ENCODE measurements around the gene MAFB.

Gene MAFB

DNA sequence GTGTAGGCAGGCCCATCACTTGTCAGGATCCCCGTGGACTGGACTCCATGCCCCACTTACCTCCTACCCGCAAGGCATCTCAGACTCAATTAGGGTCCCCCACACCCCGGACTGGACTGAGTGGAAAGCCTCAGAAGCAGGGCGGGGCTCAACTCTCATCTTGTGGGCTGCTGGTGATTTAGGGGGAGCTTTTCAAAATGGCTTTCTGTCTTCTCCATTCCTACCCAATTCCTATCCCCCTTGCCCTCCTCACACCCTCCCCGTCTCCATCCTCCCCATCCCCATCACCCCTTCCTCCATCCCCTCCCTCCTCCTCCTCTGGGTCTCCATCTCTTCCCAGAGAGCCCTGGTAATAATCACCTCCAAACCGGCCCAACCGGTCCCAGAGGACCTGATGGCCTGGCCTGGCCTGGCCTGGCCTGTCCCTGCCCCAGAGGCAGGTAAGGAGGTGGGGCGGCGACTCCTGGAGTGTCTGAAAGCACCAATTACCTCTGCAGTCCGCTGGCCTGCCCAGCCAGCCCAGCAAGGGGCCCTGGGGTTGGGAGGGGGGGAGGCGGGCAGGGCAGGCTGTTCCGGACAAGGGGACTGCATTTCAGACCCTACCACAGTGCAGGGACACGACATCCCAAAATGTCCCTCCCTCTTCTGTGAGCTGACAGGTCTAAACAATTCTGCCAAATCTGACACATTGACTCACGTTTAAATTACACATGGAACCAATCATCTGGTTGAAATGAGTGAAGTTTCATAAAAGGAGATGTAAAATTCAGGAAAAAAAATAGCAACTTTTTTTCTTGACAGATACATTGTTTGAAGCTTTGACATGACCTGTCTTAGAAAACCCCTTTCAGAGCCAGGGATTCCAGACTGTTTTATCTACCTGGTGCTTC, 24.8 kb downstream of the MAFB start:
- Mint-ChIP-seq H3K27ac (no peak overlapping the region), H3K9me3 (ENCODE audit: low read depth) (no peaks in the 10 kb centered on the region), H3K4me3 (no peak overlapping the region)

DNA sequence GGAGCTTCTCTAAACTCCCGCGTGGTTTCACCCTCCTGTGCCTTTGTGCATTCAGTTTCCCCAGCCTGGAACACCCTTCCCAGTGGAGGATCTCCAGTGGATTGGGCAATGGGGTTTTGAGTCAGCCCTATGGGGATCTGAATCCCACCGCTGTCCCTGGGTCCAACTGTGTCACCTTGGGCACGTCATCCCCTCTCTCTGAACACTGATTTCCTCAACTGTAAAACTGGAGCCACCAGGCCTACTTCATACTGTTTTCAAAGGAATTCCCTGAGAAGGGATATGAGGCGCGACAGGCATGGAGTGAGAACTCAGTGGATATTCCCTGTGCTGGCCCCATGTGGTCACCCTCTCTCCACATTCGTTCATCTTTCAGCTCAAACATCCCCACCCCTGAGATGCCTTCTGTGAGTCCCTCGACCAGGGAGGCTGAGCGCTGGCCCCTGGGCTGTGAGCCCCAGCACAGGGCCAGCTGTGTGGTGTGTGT, 25.7 kb downstream of the MAFB start:
- Mint-ChIP-seq H3K27me3 (no peaks in the 10 kb centered on the region), H3K36me3 (no peaks in the 10 kb centered on the region), H3K4me3 (no peak overlapping the region), H3K27ac (no peak overlapping the region), H3K9me3 (ENCODE audit: low read depth) (no peaks in the 10 kb centered on the region), H3K4me1 (ENCODE audit: low read depth) (no peaks in the 10 kb centered on the region)

More for the DNA sequence above, 24.8 kb downstream of the MAFB start:
- H3K27me3 Mint-ChIP-seq: no peaks in the 10 kb centered on the region
- H3K36me3 Mint-ChIP-seq: no peaks in the 10 kb centered on the region
- no peaks in the 10 kb centered on the region for H3K4me1 Mint-ChIP-seq (ENCODE audit: low read depth)

GRCh38 chr20:40659567-40659966, 29.5 kb downstream of the MAFB start:
- Mint-ChIP-seq H3K9me3 (ENCODE audit: low read depth) (no peaks in the 10 kb centered on the region), H3K4me3 (no peak overlapping the region), H3K27me3 (peaks cover under 1% of the 10 kb centered on the region), H3K4me1 (ENCODE audit: low read depth) (no peaks in the 10 kb centered on the region), H3K27ac (no peak overlapping the region), H3K36me3 (no peaks in the 10 kb centered on the region)

- Mint-ChIP-seq H3K36me3 (no peaks in the 10 kb centered on the region), H3K9me3 (ENCODE audit: low read depth) (no peaks in the 10 kb centered on the region), H3K4me3 (no peak overlapping the region), H3K27ac (no peak overlapping the region), H3K27me3 (peaks cover 1% of the 10 kb centered on the region), H3K4me1 (ENCODE audit: low read depth) (no peaks in the 10 kb centered on the region)
Observed at GRCh38 chr20:40658509-40658908, 30.5 kb downstream of the MAFB start.

DNA sequence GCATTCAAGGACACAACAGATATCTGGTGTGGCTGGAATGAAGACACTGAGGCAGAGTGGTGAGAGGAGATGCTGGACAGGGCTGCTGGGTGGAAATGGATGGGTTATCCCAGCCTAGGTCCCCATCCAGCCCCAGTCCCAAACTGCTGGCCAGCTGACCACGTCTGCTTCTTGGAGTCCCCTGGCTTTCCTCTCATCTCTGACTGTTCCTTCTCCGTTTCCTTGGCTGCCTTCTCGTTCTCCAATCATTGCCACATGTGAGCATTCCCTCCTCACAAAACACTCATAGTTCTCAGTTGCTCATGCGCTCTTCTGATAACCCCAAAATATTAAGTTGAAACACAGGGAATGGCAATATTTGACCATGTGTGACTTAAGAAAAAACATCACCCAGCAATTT, 31.5 kb downstream of the MAFB start:
- no peak overlapping the region for H3K4me3 Mint-ChIP-seq
- H3K9me3 Mint-ChIP-seq (ENCODE audit: low read depth): no peaks in the 10 kb centered on the region
- no peak overlapping the region for H3K27ac Mint-ChIP-seq
- H3K4me1 Mint-ChIP-seq (ENCODE audit: low read depth): no peaks in the 10 kb centered on the region
- peaks cover 1% of the 10 kb centered on the region for H3K27me3 Mint-ChIP-seq
- H3K36me3 Mint-ChIP-seq: no peaks in the 10 kb centered on the region

DNA sequence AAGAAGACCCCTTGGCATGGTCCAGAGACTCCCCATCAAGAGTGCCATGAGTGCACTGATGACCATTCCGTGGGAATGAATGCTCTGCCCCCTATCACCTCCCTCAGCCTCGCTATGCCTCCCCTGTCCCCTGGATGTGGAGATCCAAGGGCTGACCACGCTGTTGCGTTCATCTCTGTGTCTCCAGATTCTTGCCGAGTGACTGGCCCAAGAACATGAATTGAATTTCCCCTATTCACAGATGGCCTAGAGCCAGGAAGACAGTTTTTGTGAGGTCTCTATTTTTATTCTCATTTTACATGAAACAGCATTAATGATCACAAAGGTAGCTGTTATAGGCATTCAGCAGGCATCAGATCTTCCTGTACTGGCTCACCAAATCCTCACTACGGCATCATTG, 33.6 kb downstream of the MAFB start:
- Mint-ChIP-seq H3K36me3 (no peaks in the 10 kb centered on the region), H3K4me3 (no peak overlapping the region), H3K4me1 (ENCODE audit: low read depth) (no peaks in the 10 kb centered on the region), H3K27ac (no peak overlapping the region), H3K9me3 (ENCODE audit: low read depth) (no peaks in the 10 kb centered on the region), H3K27me3 (peaks cover 1% of the 10 kb centered on the region)

- no peak overlapping the region for H3K27ac Mint-ChIP-seq
- H3K36me3 Mint-ChIP-seq: no peaks in the 10 kb centered on the region
- H3K9me3 Mint-ChIP-seq (ENCODE audit: low read depth): no peaks in the 10 kb centered on the region
- H3K4me3 Mint-ChIP-seq: no peak overlapping the region
- H3K4me1 Mint-ChIP-seq (ENCODE audit: low read depth): no peaks in the 10 kb centered on the region
- H3K27me3 Mint-ChIP-seq: peaks cover 1% of the 10 kb centered on the region
Observed at GRCh38 chr20:40654876-40655275, 34.2 kb downstream of the MAFB start.

DNA sequence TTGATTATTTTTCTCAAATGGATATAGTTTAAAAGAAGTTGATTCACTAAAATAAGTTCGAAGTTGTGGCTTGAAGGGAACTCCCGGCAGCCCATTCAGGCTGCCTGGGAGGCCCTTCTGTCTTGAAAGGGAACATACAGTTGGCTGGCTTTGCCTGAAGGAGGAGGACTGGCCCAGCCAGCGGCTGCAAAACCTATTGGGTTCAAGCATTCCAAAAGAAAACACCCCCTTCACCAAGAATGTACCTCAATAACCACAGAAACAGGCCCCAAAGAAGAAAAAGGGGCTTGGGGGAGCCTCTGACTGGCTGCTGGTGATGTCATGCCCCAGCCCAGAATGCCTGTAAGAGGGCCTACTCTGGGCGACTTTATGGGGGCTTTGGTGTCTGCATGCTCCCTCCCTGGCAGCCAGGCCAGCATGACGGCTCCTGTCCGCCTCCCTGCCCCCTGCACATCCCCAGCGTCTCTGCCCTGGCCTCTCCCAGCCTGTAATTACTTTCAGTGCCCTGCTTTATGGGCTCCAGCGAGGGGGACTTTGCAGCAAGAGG, 36.5 kb downstream of the MAFB start:
- Mint-ChIP-seq H3K4me1 (ENCODE audit: low read depth) (no peaks in the 10 kb centered on the region), H3K4me3 (no peak overlapping the region), H3K9me3 (ENCODE audit: low read depth) (no peaks in the 10 kb centered on the region), H3K27ac (no peak overlapping the region), H3K36me3 (no peaks in the 10 kb centered on the region), H3K27me3 (peaks cover 4% of the 10 kb centered on the region)

DNA sequence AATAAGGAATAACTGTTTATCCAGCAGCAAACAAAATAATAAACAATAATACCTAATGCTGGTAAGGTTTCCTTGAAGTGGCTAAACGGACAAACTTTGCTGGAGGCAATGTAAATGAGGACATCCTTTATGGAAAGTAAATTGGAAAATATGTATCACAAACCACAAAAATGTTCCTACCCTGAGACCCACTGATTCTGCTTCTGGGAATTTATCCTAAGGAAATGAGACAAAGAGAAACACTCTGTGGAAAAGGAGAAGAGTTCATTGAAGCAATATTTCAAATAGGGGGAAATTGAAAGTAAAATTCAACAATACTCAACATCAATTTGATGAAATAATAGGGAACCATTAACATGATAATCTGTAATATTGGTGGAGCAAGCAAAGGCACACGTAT, 37.9 kb downstream of the MAFB start:
- Mint-ChIP-seq H3K9me3 (ENCODE audit: low read depth) (no peaks in the 10 kb centered on the region), H3K27ac (no peak overlapping the region), H3K4me3 (no peak overlapping the region), H3K27me3 (peaks cover 6% of the 10 kb centered on the region), H3K4me1 (ENCODE audit: low read depth) (no peaks in the 10 kb centered on the region), H3K36me3 (no peaks in the 10 kb centered on the region)

- Mint-ChIP-seq H3K36me3 (no peaks in the 10 kb centered on the region), H3K4me3 (no peak overlapping the region), H3K9me3 (ENCODE audit: low read depth) (no peaks in the 10 kb centered on the region), H3K27ac (no peak overlapping the region), H3K27me3 (peaks cover 6% of the 10 kb centered on the region), H3K4me1 (ENCODE audit: low read depth) (no peaks in the 10 kb centered on the region)
Observed at GRCh38 chr20:40650707-40651106, 38.3 kb downstream of the MAFB start.

DNA sequence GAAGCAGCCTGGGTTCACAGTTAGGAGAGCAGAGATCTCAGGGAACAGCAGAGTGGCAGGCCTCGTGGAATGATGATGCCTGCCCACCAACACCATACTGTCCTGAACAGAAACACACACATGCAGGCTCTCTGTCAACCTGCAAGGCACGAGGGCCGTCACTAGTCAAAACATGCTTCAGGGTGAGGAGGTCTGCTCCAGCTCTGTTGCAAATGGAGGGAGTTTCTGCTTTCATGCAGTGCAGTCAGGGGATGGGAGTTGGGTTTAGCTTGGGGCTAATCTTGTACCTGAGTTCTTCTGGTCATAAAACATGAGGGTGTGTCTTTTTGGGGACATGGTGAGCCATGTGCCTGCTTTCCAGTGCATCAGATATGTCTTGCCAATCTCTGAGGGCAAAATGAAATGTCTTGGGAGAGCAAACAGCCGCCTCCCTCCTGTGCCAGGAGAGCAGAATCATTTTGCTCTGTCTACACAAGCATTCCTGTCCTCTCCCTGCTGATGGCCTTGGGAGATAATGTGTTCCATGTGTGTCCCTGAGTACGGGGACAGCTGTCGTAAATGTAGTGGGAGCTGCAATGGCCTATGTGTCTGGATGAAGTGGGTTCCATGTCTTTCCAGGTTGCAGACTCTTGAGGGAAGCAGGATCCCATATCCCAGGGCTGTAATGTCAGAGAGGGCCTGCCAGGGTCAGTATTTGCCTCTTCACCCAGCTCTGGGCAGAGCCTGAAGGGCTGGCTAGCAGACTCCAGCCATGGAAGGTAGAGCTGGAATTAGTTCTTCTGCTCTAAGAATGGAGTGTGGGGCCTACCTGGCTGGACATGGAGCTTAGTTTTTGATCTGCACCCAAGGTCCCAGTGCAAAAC, 40.6 kb downstream of the MAFB start:
- peaks cover 8% of the 10 kb centered on the region for H3K27me3 Mint-ChIP-seq
- no peak overlapping the region for H3K27ac Mint-ChIP-seq
- H3K4me1 Mint-ChIP-seq (ENCODE audit: low read depth): no peaks in the 10 kb centered on the region
- H3K9me3 Mint-ChIP-seq (ENCODE audit: low read depth): no peaks in the 10 kb centered on the region
- H3K4me3 Mint-ChIP-seq: no peak overlapping the region
- H3K36me3 Mint-ChIP-seq: no peaks in the 10 kb centered on the region

DNA sequence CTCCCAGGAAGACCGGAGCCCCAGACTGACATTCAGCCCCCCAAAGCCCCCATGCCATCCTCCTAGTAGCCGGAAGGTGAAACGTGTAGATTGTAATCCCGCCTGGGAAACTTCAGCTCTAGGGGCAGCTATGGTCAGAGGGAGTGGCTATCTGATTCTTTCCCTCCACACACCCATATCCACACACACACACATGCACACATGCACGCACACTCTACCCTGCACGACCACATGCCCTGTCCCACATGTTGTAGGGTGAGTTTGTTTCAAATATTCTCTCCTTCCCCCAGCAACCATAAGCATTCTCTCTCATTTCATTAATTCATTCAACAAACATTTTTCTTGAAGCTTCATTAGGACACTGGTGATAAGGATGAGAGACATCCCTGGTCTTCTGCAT, 42.2 kb downstream of the MAFB start:
- Mint-ChIP-seq H3K4me1 (ENCODE audit: low read depth) (no peaks in the 10 kb centered on the region), H3K27me3 (peaks cover 8% of the 10 kb centered on the region), H3K4me3 (no peak overlapping the region), H3K27ac (no peak overlapping the region), H3K9me3 (ENCODE audit: low read depth) (no peaks in the 10 kb centered on the region), H3K36me3 (no peaks in the 10 kb centered on the region)

- Mint-ChIP-seq H3K4me3 (no peak overlapping the region), H3K36me3 (no peaks in the 10 kb centered on the region), H3K27me3 (peaks cover 8% of the 10 kb centered on the region), H3K4me1 (ENCODE audit: low read depth) (no peaks in the 10 kb centered on the region), H3K9me3 (ENCODE audit: low read depth) (no peaks in the 10 kb centered on the region), H3K27ac (no peak overlapping the region)
Observed at GRCh38 chr20:40646361-40646760, 42.7 kb downstream of the MAFB start.

DNA sequence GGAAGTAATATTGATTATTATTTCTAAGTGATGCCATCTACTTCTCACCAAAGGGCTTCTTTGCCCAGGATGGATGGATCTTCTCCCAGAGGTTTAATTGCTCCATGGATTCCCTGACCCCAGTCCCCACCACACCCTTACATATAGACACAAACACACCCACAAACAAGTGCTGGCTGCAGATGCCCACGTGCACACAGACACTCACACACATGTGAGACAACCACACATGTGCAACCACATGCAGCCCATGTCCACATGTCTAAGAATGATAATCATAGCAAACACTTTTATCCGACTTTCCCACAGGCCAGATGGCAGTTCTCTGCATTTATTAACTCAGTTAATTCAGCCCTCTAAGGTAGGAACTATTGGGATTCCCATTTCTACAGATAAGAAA, 44.2 kb downstream of the MAFB start:
- Mint-ChIP-seq H3K4me1 (ENCODE audit: low read depth) (no peaks in the 10 kb centered on the region), H3K27me3 (peaks cover 8% of the 10 kb centered on the region), H3K27ac (no peak overlapping the region), H3K9me3 (ENCODE audit: low read depth) (no peaks in the 10 kb centered on the region), H3K4me3 (no peak overlapping the region), H3K36me3 (no peaks in the 10 kb centered on the region)

DNA sequence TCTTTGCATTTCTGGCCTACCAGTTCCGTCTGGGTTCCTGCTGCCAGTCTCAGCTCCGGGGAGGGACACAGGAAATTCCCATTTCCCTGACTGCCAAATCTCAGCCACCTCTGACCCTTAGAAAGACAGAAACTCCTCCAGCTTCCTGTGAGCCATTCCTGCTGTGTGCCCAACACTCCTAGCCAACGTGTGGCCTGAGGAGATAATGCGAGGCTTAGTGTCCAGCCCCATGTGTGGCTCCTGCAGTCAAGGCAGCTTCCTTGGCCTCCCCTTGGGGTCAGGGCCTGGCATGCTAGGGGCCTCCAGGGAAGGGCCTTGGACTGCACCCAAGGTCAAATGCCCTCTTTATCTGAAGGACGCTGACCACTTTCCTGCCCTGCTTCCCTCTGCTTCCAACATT, 45.1 kb downstream of the MAFB start:
- H3K27ac Mint-ChIP-seq: no peak overlapping the region
- H3K36me3 Mint-ChIP-seq: no peaks in the 10 kb centered on the region
- no peak overlapping the region for H3K4me3 Mint-ChIP-seq
- no peaks in the 10 kb centered on the region for H3K9me3 Mint-ChIP-seq (ENCODE audit: low read depth)
- no peaks in the 10 kb centered on the region for H3K4me1 Mint-ChIP-seq (ENCODE audit: low read depth)
- peaks cover 8% of the 10 kb centered on the region for H3K27me3 Mint-ChIP-seq
